Stimulated activated CD8-positive, alpha-beta memory T cell treated with anti-CD3 and anti-CD28 coated beads, Interleukin-15, amount 100 ng/mL, for 48 hours (primary cell): ENCODE data around the gene ZNF680.
"Not testable (repeated sequence)": the region's sequence is repeated elsewhere in the genome, so short reads cannot be mapped to it uniquely, and the experiment has no call there.

Source experiments
- DNase-seq, 2 donors: peaks; one replicate each; pipeline ENCODE4 v3.0.0-alpha.2; 2020; ENCODE audit warnings: low read depth in 2 of 2

The ZNF680 gene

GRCh38 chr7:64562626-64563278 is at the start of gene ZNF680:
TSS of gene ZNF680 (minus strand) at chr7:64563071. CDS start at chr7:64562954, 117 bp downstream.
- peak; percentile 80 to 83 for DNase-seq

- DNase-seq: no peak
These were observed 49.6 kb upstream of the ZNF680 start for GRCh38 chr7:64612452-64612851.

GRCh38 chr7:64611717-64612116 is 48.8 kb upstream of the ZNF680 start:
- DNase-seq: no peak

GRCh38 chr7:64610997-64611396 is 48.1 kb upstream of the ZNF680 start:
- DNase-seq: no peak

GRCh38 chr7:64608116-64608910 is 45.4 kb upstream of the ZNF680 start:
- no peak for DNase-seq

GRCh38 chr7:64606385-64606784 is 43.5 kb upstream of the ZNF680 start:
- DNase-seq: no peak

- no peak for DNase-seq
These were observed 40.4 kb upstream of the ZNF680 start for GRCh38 chr7:64603271-64603670.

- no peak for DNase-seq
These were observed 39.6 kb upstream of the ZNF680 start for GRCh38 chr7:64602518-64602917.

GRCh38 chr7:64602086-64602485 is 39.2 kb upstream of the ZNF680 start:
- no peak for DNase-seq

- no peak for DNase-seq
These were observed 36.5 kb upstream of the ZNF680 start for GRCh38 chr7:64599359-64599758.

- DNase-seq: no peak
These were observed 28.1 kb upstream of the ZNF680 start for GRCh38 chr7:64590971-64591370.

GRCh38 chr7:64581926-64582894 is 19.3 kb upstream of the ZNF680 start:
- DNase-seq: no peak

GRCh38 chr7:64581391-64581790 is 18.5 kb upstream of the ZNF680 start:
- DNase-seq: no peak

- DNase-seq: no peak
These were observed 11.7 kb upstream of the ZNF680 start for GRCh38 chr7:64574540-64575099.

GRCh38 chr7:64570284-64570605 is 7.4 kb upstream of the ZNF680 start:
- not testable (repeated sequence) for DNase-seq

- DNase-seq: peak; percentile 13 to 18
These were observed 6.8 kb upstream of the ZNF680 start for GRCh38 chr7:64569372-64570283.

GRCh38 chr7:64562256-64562625 is 630 bp downstream of the ZNF680 start:
- DNase-seq: no peak

- no peak for DNase-seq
These were observed 3.7 kb downstream of the ZNF680 start for GRCh38 chr7:64559206-64559605.

- DNase-seq: no peak
These were observed 4.1 kb downstream of the ZNF680 start for GRCh38 chr7:64558781-64559180.

- DNase-seq: no peak
These were observed 4.6 kb downstream of the ZNF680 start for GRCh38 chr7:64558323-64558705.
